GM12878 (cell line): Measurements from ENCODE around the gene ROR2. TPM values are rescaled to one million over a fixed set of nuclear protein-coding genes. Genes with fewer than 3 reads are reported as not detected.

Source experiments
- ATAC-seq: fragments of 200-7000 bp; cut with Tn5 transposase; 3 replicates; pipeline ENCODE4 v1.9.1; 2020; ENCODE audit warnings: mild to moderate bottlenecking, moderate library complexity
- BruUV-seq: library from RNA; stranded (reverse); fragments of 400-500 nt; replicated peaks from 2 replicates; lab custom pipeline; 2021; lab: Mats Ljungman, UMichigan
- CTCF ChIA-PET: fragments of 300-600 bp; sonication (Branson Sonifier 250); formaldehyde crosslinking; extraction: SDS; loops from one replicate; lab custom pipeline; 2021; ENCODE audit warnings: inconsistent platforms; lab: Yijun Ruan, JAX
- POLR2A ChIA-PET: fragments of 350-600 bp; formaldehyde crosslinking; extraction: SDS; loops from one replicate; lab custom pipeline; 2021; ENCODE audit warnings: inconsistent platforms; lab: Charles Lee
- RAD21 ChIA-PET: fragments of 300-600 bp; sonication (Branson Sonifier 250); formaldehyde crosslinking; loops from one replicate; lab custom pipeline; 2023; ENCODE audit warnings: antibody characterized with exemption; ENCODE audit not compliant: unreplicated experiment; lab: Charles Lee
- SMC1A ChIA-PET: fragments of 300-600 bp; sonication (Branson Sonifier 250); formaldehyde crosslinking; loops from one replicate; lab custom pipeline; 2023; ENCODE audit not compliant: unreplicated experiment, uncharacterized antibody; lab: Charles Lee
- DNase-seq: peaks from one replicate; pipeline ENCODE4 v3.0.0-alpha.2; 2011; ENCODE audit warnings: low read depth, low spot score
- FAIRE-seq: peaks from 3 replicates; lab custom pipeline; 2011; peaks lifted over from hg19 to GRCh38; lab: Jason Lieb, UNC
- H2AFZ ChIP-seq: 2 replicates; pipeline ENCODE4 v1.6.0; 2011; ENCODE audit warnings: low read depth, low read length, control low read depth; ENCODE audit not compliant: control insufficient read depth
- H3K27ac ChIP-seq: 2 replicates; pipeline ENCODE4 v1.5.1; 2011; ENCODE audit warnings: control low read depth; ENCODE audit not compliant: control insufficient read depth, insufficient read depth
- H3K27me3 ChIP-seq, 2 experiments: replicated peaks in 1 of 2; 2 replicates each; pipeline versions ENCODE4 v1.6.0 to v1.6.1; 2011; ENCODE audit warnings: low read length in 1 of 2; ENCODE audit not compliant: control insufficient read depth in 2 of 2, insufficient read depth in 2 of 2
- H3K36me3 ChIP-seq, 2 experiments: 2 replicates each; pipeline ENCODE4 v1.5.1; 2011; ENCODE audit warnings: low read length in 1 of 2; ENCODE audit not compliant: control insufficient read depth in 2 of 2, insufficient read depth in 2 of 2
- H3K4me1 ChIP-seq: 2 replicates; pipeline ENCODE4 v1.6.1; 2011; ENCODE audit warnings: mild to moderate bottlenecking, low read length, moderate library complexity, mixed read lengths; ENCODE audit not compliant: control insufficient read depth, insufficient read depth
- H3K4me2 ChIP-seq: 2 replicates; pipeline ENCODE4 v1.6.0; 2011; ENCODE audit warnings: control low read depth; ENCODE audit not compliant: control insufficient read depth, insufficient read depth
- H3K4me3 ChIP-seq: fragments of 200-600 bp; sonication (generic); 2 replicates; pipeline ENCODE4 v1.5.1; 2016
- H3K79me2 ChIP-seq: 2 replicates; pipeline ENCODE4 v1.6.0; 2011; ENCODE audit warnings: low read length; ENCODE audit not compliant: control insufficient read depth, insufficient read depth
- H3K9ac ChIP-seq: 2 replicates; pipeline ENCODE4 v1.8.0; 2011; ENCODE audit warnings: low read length, control low read depth, mixed read lengths; ENCODE audit not compliant: control insufficient read depth, insufficient read depth
- H3K9me3 ChIP-seq: replicated peaks from 3 replicates; pipeline ENCODE4 v1.5.1; 2011; ENCODE audit warnings: mild to moderate bottlenecking, low read length; ENCODE audit not compliant: control insufficient read depth, insufficient read depth
- H4K20me1 ChIP-seq: 2 replicates; pipeline ENCODE4 v1.6.0; 2011; ENCODE audit not compliant: control insufficient read depth, insufficient read depth
- CEBPB ChIP-seq, 2 experiments: fragments of 150-350 bp in 1 of 2; IDR thresholded peaks; 2 replicates each; pipeline ENCODE4 v1.6.1; 2012 to 2014; ENCODE audit warnings: low read depth in 2 of 2, low read length in 2 of 2, borderline replicate concordance in 1 of 2, inconsistent platforms in 1 of 2
- EED ChIP-seq: sonication (generic); IDR thresholded peaks from 2 replicates; pipeline ENCODE4 v1.6.1; 2016; ENCODE audit warnings: antibody characterized with exemption, low read depth
- ESRRA ChIP-seq: IDR thresholded peaks from 2 replicates; pipeline ENCODE4 v1.6.1; 2012; ENCODE audit warnings: mild to moderate bottlenecking, low read length, improper control_type of control experiment
- FOXK2 ChIP-seq: fragments of 450-650 bp; IDR thresholded peaks from 2 replicates; pipeline ENCODE4 v1.6.1; 2017; ENCODE audit warnings: mild to moderate bottlenecking, moderate library complexity
- HSF1 ChIP-seq: fragments of 150-350 bp; IDR thresholded peaks from 2 replicates; pipeline ENCODE4 v1.6.1; 2014; ENCODE audit warnings: mild to moderate bottlenecking, low read depth, low read length
- IKZF1 ChIP-seq: fragments of 450-650 bp; conservative IDR thresholded peaks from 2 replicates; pipeline ENCODE4 v1.6.1; 2017; ENCODE audit warnings: antibody characterized with exemption, mild to moderate bottlenecking
- MXI1 ChIP-seq: fragments of 150-350 bp; IDR thresholded peaks from 2 replicates; pipeline ENCODE4 v1.6.1; 2011; ENCODE audit warnings: low read depth, mild to moderate bottlenecking, inconsistent platforms, low read length, improper control_type of control experiment
- POLR2AphosphoS5 ChIP-seq: IDR thresholded peaks from 2 replicates; pipeline ENCODE4 v1.6.1; 2011; ENCODE audit warnings: mild to moderate bottlenecking, low read length, inconsistent platforms
- RB1 ChIP-seq: fragments of 450-650 bp; formaldehyde crosslinking; IDR thresholded peaks from 2 replicates; pipeline ENCODE4 v1.6.1; 2017; ENCODE audit warnings: mild to moderate bottlenecking, borderline replicate concordance
- SREBF1 ChIP-seq: IDR thresholded peaks from 2 replicates; pipeline ENCODE4 v1.6.1; 2012; ENCODE audit warnings: mild to moderate bottlenecking, low read length
- STAT3 ChIP-seq: IDR thresholded peaks from 2 replicates; pipeline ENCODE4 v1.6.1; 2011; ENCODE audit warnings: low read depth, low read length, improper control_type of control experiment
- YBX1 ChIP-seq: fragments of 450-650 bp; IDR thresholded peaks from 2 replicates; pipeline ENCODE4 v1.6.1; 2016; ENCODE audit warnings: antibody characterized with exemption
- YY1 ChIP-seq: IDR thresholded peaks from 2 replicates; pipeline ENCODE4 v1.6.1; 2011; ENCODE audit warnings: low read depth, mild to moderate bottlenecking, low read length
- WGBS: methylation state at CpG from one replicate; pipeline ENCODE4 v1.1.6; 2016; ENCODE audit warnings: low lambda C conversion rate; ENCODE audit not compliant: insufficient replicate concordance, insufficient coverage; ENCODE audit errors: missing lambda C conversion rate; 5-methylcytosine and 5-hydroxymethylcytosine counted together
- in situ Hi-C: fragments of 300-500 bp; cut with MboI; formaldehyde crosslinking; loops from 9 replicates; pipeline ENCODE4 v1.14.3; 2018; ENCODE audit warnings: mixed read lengths
- intact Hi-C: fragments of 100-400 bp; cut with micrococcal nuclease; formaldehyde crosslinking; loops from one replicate; pipeline ENCODE4 v1.14.2; 2022; ENCODE audit not compliant: unreplicated experiment
- polyA plus RNA-seq, 11 experiments: library from polyadenylated mRNA; depleted of rRNA in 4 of 11; unstranded in 6 of 11; stranded (reverse) in 5 of 11; fragments of >200 nt; fragmentation: Nextera tagmentation in 4 of 11; fragmentation: Illumina TruSeq in 1 of 11; extraction: Ambion mirVana in 4 of 11; extraction: Trizol in 1 of 11; gene quantifications; 1 replicate in 1 of 11; 2 replicates in 10 of 11; pipeline versions ENCODE4 v1.2.1 to v1.2.3, GENCODE V29; 2011 to 2016; ENCODE audit warnings: inconsistent platforms in 2 of 11, missing spikeins in 2 of 11, low read depth in 1 of 11
- total RNA-seq, 4 experiments: library from RNA; depleted of rRNA in 3 of 4; stranded (reverse); fragments of >200 nt in 3 of 4; fragmentation: Illumina TruSeq in 1 of 4; extraction: Trizol in 1 of 4; gene quantifications; 2 replicates each; pipeline versions ENCODE4 v1.2.1 to v1.2.3, GENCODE V29; 2013 to 2021

ROR2 gene
- total and polyA plus RNA-seq, 10 of the 15 experiments (the other 5 are each of a cell fraction or from before 2014, with no cell fraction given): 0.03 to 0.05 TPM; not detected in 8

- no TSS peak for BruUV-seq
- POLR2A ChIA-PET: no interaction called here
Observed at GRCh38 chr9:91840469-91840868, 109.6 kb downstream of the ROR2 start.

More at GRCh38 chr9:91840469-91840868, 109.6 kb downstream of the ROR2 start:
- ChIA-PET CTCF (no interaction called here), SMC1A (no interaction called here), RAD21 (no interaction called here)
- H2AFZ ChIP-seq: peak overlapping the region; percentile 63
- H3K9ac ChIP-seq: no peak overlapping the region
- intact Hi-C loops: no loop called here
- H3K9me3 ChIP-seq: no peaks in the 10 kb centered on the region
- no peak for ATAC-seq
- H3K4me3 ChIP-seq: no peak overlapping the region
- no peak for FAIRE-seq
- peaks cover 0 to 2% of the 10 kb centered on the region in 2 experiments; a peak in 2 of 4 replicates for H3K27me3 ChIP-seq
- H3K27ac ChIP-seq: no peak overlapping the region
- H3K36me3 ChIP-seq: no peaks in the 10 kb centered on the region
- H3K4me2 ChIP-seq: 0 out of 2 replicates have a peak overlapping the region, but pooled peaks have one; percentile 13
- no peaks in the 10 kb centered on the region for H3K4me1 ChIP-seq
- TF ChIP-seq POLR2AphosphoS5: no peak
- no peak for TF ChIP-seq FOXK2
- TF ChIP-seq STAT3: no peak
- TF ChIP-seq YY1: no peak
- TF ChIP-seq YBX1: no peak
- TF ChIP-seq HSF1: no peak
- no peak for TF ChIP-seq IKZF1
- TF ChIP-seq ESRRA: no peak
- TF ChIP-seq EED: no peak
- no peak for TF ChIP-seq CEBPB (IDR thresholded peaks at IDR 0.05; ENCODE audit: borderline replicate concordance in 1 of 2, low read depth in 2 of 2, low read length in 2 of 2)
- TF ChIP-seq RB1: no peak
- no peak for TF ChIP-seq MXI1
- TF ChIP-seq SREBF1: no peak
- no peak for DNase-seq
- 79% methylated on average over 8 of the region's 8 CpGs for WGBS
- in situ Hi-C loops: no loop called here
- no peaks in the 10 kb centered on the region for H3K79me2 ChIP-seq
- H4K20me1 ChIP-seq: no peaks in the 10 kb centered on the region
